IPS-NIHi11 (cell line): ENCODE data around the gene LHFPL5.
A peak's percentile ranks its signal among the peaks of the same experiment; 100 is the strongest.

ENCODE experiments used
- DNase-seq: peaks from one replicate; pipeline ENCODE4 v3.0.0; 2012; ENCODE audit warnings: mixed read lengths, low spot score

LHFPL5 gene

GRCh38 chr6:35804996-35805736, at the start of gene LHFPL5:
LHFPL5 (plus strand) TSS chr6:35805352; CDS start chr6:35805671, 319 bp downstream.
- peak; percentile 99 for DNase-seq

GRCh38 chr6:35757456-35758123, 47.6 kb upstream of the LHFPL5 start:
- peak; percentile 55 for DNase-seq

- no peak for DNase-seq
Observed at GRCh38 chr6:35759426-35759825, 45.7 kb upstream of the LHFPL5 start.

GRCh38 chr6:35765739-35766138, 39.4 kb upstream of the LHFPL5 start:
- no peak for DNase-seq

GRCh38 chr6:35769211-35769610, 35.9 kb upstream of the LHFPL5 start:
- no peak for DNase-seq

GRCh38 chr6:35771343-35771627, 33.9 kb upstream of the LHFPL5 start:
- no peak for DNase-seq

- no peak for DNase-seq
Observed at GRCh38 chr6:35774116-35774794, 30.9 kb upstream of the LHFPL5 start.

GRCh38 chr6:35775031-35775430, 30.1 kb upstream of the LHFPL5 start:
- no peak for DNase-seq

GRCh38 chr6:35776364-35777215, 28.6 kb upstream of the LHFPL5 start, which contains the start of gene CLPSL2:
CLPSL2 (plus strand) TSS chr6:35776598; CDS start chr6:35776619, 21 bp downstream.
- DNase-seq: peak; percentile 87

- no peak for DNase-seq
Observed at GRCh38 chr6:35777356-35778102, 27.6 kb upstream of the LHFPL5 start.

- DNase-seq: no peak
Observed at GRCh38 chr6:35778437-35778836, 26.7 kb upstream of the LHFPL5 start.

- DNase-seq: no peak
Observed at GRCh38 chr6:35780719-35781118, 24.4 kb upstream of the LHFPL5 start, which contains the start of gene CLPSL1. CLPSL1 (plus strand) TSS chr6:35781019; CDS start chr6:35781111, 92 bp downstream.

- no peak for DNase-seq
Observed at GRCh38 chr6:35781290-35781689, 23.9 kb upstream of the LHFPL5 start.

GRCh38 chr6:35782424-35782823, 22.7 kb upstream of the LHFPL5 start:
- DNase-seq: no peak

GRCh38 chr6:35784200-35784599, 21.0 kb upstream of the LHFPL5 start:
- no peak for DNase-seq

GRCh38 chr6:35786272-35786671, 18.9 kb upstream of the LHFPL5 start:
- no peak for DNase-seq

- DNase-seq: peak; percentile 60
Observed at GRCh38 chr6:35786810-35787209, 18.3 kb upstream of the LHFPL5 start.

- no peak for DNase-seq
Observed at GRCh38 chr6:35787266-35788218, 17.6 kb upstream of the LHFPL5 start.

- no peak for DNase-seq
Observed at GRCh38 chr6:35788423-35788982, 16.6 kb upstream of the LHFPL5 start.

GRCh38 chr6:35790683-35791082, 14.5 kb upstream of the LHFPL5 start:
- DNase-seq: no peak
